A673 (cell line): ENCODE data around the gene EP300.

ENCODE experiments used
- EZH2 ChIP-seq: fragments of 200-600 bp; sonication (generic); IDR thresholded peaks from 2 replicates; pipeline ENCODE4 v1.6.1; 2017; ENCODE audit warnings: borderline replicate concordance, low read depth, mild to moderate bottlenecking, mixed read lengths, antibody characterized with exemption, low read length; ENCODE audit not compliant: poor library complexity, severe bottlenecking
- TF ChIP-seq, protein P1 (sequence below): fragments of 300-800, 200-600 bp; sonication (generic); conservative IDR thresholded peaks from 2 replicates; pipeline ENCODE4 v1.5.1; 2017; ENCODE audit warnings: low read depth, mild to moderate bottlenecking, antibody characterized with exemption, low read length, moderate library complexity, mixed read lengths

DNA sequence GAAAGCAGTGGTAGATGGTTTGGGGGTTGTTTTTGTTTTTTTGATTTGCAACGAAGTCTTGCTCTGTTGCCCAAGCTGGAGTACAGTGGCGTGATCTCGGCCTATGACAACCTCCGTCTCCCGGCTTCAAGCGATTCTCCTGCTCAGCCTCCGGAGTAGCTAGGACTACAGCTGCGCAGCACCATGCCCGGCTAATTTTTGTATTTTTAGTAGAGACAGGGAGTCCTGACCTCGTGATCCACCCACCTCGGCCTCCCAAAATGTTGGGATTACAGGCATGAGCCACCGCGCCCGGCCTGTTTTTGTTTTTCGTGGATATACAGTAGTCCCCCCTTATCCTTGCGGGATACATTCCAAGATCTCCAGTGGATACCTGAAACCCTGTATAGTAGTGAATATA, 6.6 kb downstream of the EP300 start:
- TF ChIP-seq, protein P1, sequence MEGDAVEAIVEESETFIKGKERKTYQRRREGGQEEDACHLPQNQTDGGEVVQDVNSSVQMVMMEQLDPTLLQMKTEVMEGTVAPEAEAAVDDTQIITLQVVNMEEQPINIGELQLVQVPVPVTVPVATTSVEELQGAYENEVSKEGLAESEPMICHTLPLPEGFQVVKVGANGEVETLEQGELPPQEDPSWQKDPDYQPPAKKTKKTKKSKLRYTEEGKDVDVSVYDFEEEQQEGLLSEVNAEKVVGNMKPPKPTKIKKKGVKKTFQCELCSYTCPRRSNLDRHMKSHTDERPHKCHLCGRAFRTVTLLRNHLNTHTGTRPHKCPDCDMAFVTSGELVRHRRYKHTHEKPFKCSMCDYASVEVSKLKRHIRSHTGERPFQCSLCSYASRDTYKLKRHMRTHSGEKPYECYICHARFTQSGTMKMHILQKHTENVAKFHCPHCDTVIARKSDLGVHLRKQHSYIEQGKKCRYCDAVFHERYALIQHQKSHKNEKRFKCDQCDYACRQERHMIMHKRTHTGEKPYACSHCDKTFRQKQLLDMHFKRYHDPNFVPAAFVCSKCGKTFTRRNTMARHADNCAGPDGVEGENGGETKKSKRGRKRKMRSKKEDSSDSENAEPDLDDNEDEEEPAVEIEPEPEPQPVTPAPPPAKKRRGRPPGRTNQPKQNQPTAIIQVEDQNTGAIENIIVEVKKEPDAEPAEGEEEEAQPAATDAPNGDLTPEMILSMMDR, result no peak
- no peak for TF ChIP-seq EZH2
